ENCODE data around the gene NRP1. TPM values are rescaled to one million over a fixed set of nuclear protein-coding genes. Genes with fewer than 3 reads are reported as not detected.

The NRP1 gene
- total and polyA plus RNA-seq, 9 donors, result 80.1 to 140 (median 112) TPM

GRCh38 chr10:33180390-33180789, 154.1 kb downstream of the NRP1 start:
- no peak overlapping the region for H3K27ac ChIP-seq (ENCODE audit: low read length)
- DNase-seq, result no peak
- no peaks in the 10 kb centered on the region for H3K27me3 ChIP-seq (ENCODE audit: control insufficient read depth, insufficient read depth, low read length)
- no peaks in the 10 kb centered on the region for H3K4me1 ChIP-seq (ENCODE audit: control insufficient read depth, insufficient read depth, low read length)
- H3K9me3 ChIP-seq (replicated peaks; ENCODE audit: control insufficient read depth, low read depth, low read length), result no peaks in the 10 kb centered on the region
- no peak overlapping the region for H3K4me3 ChIP-seq (ENCODE audit: low read length)
- H3K36me3 ChIP-seq (ENCODE audit: control insufficient read depth, insufficient read depth, low read length), result peaks cover 30% of the 10 kb centered on the region
- WGBS (ENCODE audit: insufficient coverage), result 90% methylated on average over 2 of the region's 5 CpGs

- no peaks in the 10 kb centered on the region for H3K27me3 ChIP-seq (ENCODE audit: control insufficient read depth, insufficient read depth, low read length)
- no peaks in the 10 kb centered on the region for H3K4me1 ChIP-seq (ENCODE audit: control insufficient read depth, insufficient read depth, low read length)
- WGBS (ENCODE audit: insufficient coverage), result 58% methylated on average over 5 of the region's 8 CpGs
- no peaks in the 10 kb centered on the region for H3K9me3 ChIP-seq (replicated peaks; ENCODE audit: control insufficient read depth, low read depth, low read length)
- no peak overlapping the region for H3K27ac ChIP-seq (ENCODE audit: low read length)
- no peak overlapping the region for H3K4me3 ChIP-seq (ENCODE audit: low read length)
- peaks cover 27% of the 10 kb centered on the region for H3K36me3 ChIP-seq (ENCODE audit: control insufficient read depth, insufficient read depth, low read length)
- no peak for DNase-seq
Measured at GRCh38 chr10:33179067-33179466, 155.4 kb downstream of the NRP1 start.

GRCh38 chr10:33178026-33178755, 156.3 kb downstream of the NRP1 start:
- no peaks in the 10 kb centered on the region for H3K9me3 ChIP-seq (replicated peaks; ENCODE audit: control insufficient read depth, low read depth, low read length)
- no CpG with 5 or more reads among the region's 3 CpGs for WGBS (ENCODE audit: insufficient coverage)
- no peak overlapping the region for H3K27ac ChIP-seq (ENCODE audit: low read length)
- no peaks in the 10 kb centered on the region for H3K27me3 ChIP-seq (ENCODE audit: control insufficient read depth, insufficient read depth, low read length)
- DNase-seq, result no peak
- peaks cover 25% of the 10 kb centered on the region for H3K36me3 ChIP-seq (ENCODE audit: control insufficient read depth, insufficient read depth, low read length)
- H3K4me1 ChIP-seq (ENCODE audit: control insufficient read depth, insufficient read depth, low read length), result no peaks in the 10 kb centered on the region
- H3K4me3 ChIP-seq (ENCODE audit: low read length), result no peak overlapping the region

- Histone ChIP-seq H3K4me1 (ENCODE audit: control insufficient read depth, insufficient read depth, low read length) (no peaks in the 10 kb centered on the region), H3K9me3 (replicated peaks; ENCODE audit: control insufficient read depth, low read depth, low read length) (no peaks in the 10 kb centered on the region), H3K36me3 (ENCODE audit: control insufficient read depth, insufficient read depth, low read length) (peaks cover 15% of the 10 kb centered on the region), H3K27me3 (ENCODE audit: control insufficient read depth, insufficient read depth, low read length) (no peaks in the 10 kb centered on the region), H3K4me3 (ENCODE audit: low read length) (no peak overlapping the region), H3K27ac (ENCODE audit: low read length) (no peak overlapping the region)
- WGBS (ENCODE audit: insufficient coverage), result no CpG with 5 or more reads among the region's 2 CpGs
- DNase-seq, result peak; percentile 55
Measured at GRCh38 chr10:33176688-33177087, 157.8 kb downstream of the NRP1 start.

- WGBS (ENCODE audit: insufficient coverage), result 83% methylated on average over 2 of the region's 5 CpGs
- H3K27ac ChIP-seq (ENCODE audit: low read length), result no peak overlapping the region
Measured at GRCh38 chr10:33174674-33175434, 159.6 kb downstream of the NRP1 start.

GRCh38 chr10:33165911-33166310, 168.6 kb downstream of the NRP1 start:
- peaks cover 3% of the 10 kb centered on the region for H3K4me1 ChIP-seq (ENCODE audit: control insufficient read depth, insufficient read depth, low read length)
- H3K36me3 ChIP-seq (ENCODE audit: control insufficient read depth, insufficient read depth, low read length), result no peaks in the 10 kb centered on the region
- no peak for DNase-seq
- no peaks in the 10 kb centered on the region for H3K9me3 ChIP-seq (replicated peaks; ENCODE audit: control insufficient read depth, low read depth, low read length)
- WGBS (ENCODE audit: insufficient coverage), result no CpG with 5 or more reads among the region's 3 CpGs
- no peaks in the 10 kb centered on the region for H3K27me3 ChIP-seq (ENCODE audit: control insufficient read depth, insufficient read depth, low read length)
- H3K4me3 ChIP-seq (ENCODE audit: low read length), result no peak overlapping the region
- no peak overlapping the region for H3K27ac ChIP-seq (ENCODE audit: low read length)

More at GRCh38 chr10:33174674-33175434, 159.6 kb downstream of the NRP1 start:
- Histone ChIP-seq H3K9me3 (replicated peaks; ENCODE audit: control insufficient read depth, low read depth, low read length) (no peaks in the 10 kb centered on the region), H3K36me3 (ENCODE audit: control insufficient read depth, insufficient read depth, low read length) (peaks cover 5% of the 10 kb centered on the region), H3K4me1 (ENCODE audit: control insufficient read depth, insufficient read depth, low read length) (no peaks in the 10 kb centered on the region), H3K4me3 (ENCODE audit: low read length) (no peak overlapping the region), H3K27me3 (ENCODE audit: control insufficient read depth, insufficient read depth, low read length) (no peaks in the 10 kb centered on the region)
- no peak for DNase-seq

GRCh38 chr10:33164060-33164709, 170.3 kb downstream of the NRP1 start:
- H3K4me3 ChIP-seq (ENCODE audit: low read length), result no peak overlapping the region
- no peaks in the 10 kb centered on the region for H3K36me3 ChIP-seq (ENCODE audit: control insufficient read depth, insufficient read depth, low read length)
- no peaks in the 10 kb centered on the region for H3K9me3 ChIP-seq (replicated peaks; ENCODE audit: control insufficient read depth, low read depth, low read length)
- DNase-seq, result peak; percentile 80
- H3K27me3 ChIP-seq (ENCODE audit: control insufficient read depth, insufficient read depth, low read length), result no peaks in the 10 kb centered on the region
- no peak overlapping the region for H3K27ac ChIP-seq (ENCODE audit: low read length)
- WGBS (ENCODE audit: insufficient coverage), result 40% methylated on average over 7 of the region's 9 CpGs
- H3K4me1 ChIP-seq (ENCODE audit: control insufficient read depth, insufficient read depth, low read length), result peaks cover 3% of the 10 kb centered on the region

- Histone ChIP-seq H3K4me3 (ENCODE audit: low read length) (no peak overlapping the region), H3K27me3 (ENCODE audit: control insufficient read depth, insufficient read depth, low read length) (no peaks in the 10 kb centered on the region), H3K9me3 (replicated peaks; ENCODE audit: control insufficient read depth, low read depth, low read length) (no peaks in the 10 kb centered on the region), H3K36me3 (ENCODE audit: control insufficient read depth, insufficient read depth, low read length) (no peaks in the 10 kb centered on the region), H3K27ac (ENCODE audit: low read length) (no peak overlapping the region), H3K4me1 (ENCODE audit: control insufficient read depth, insufficient read depth, low read length) (peaks cover 3% of the 10 kb centered on the region)
- WGBS (ENCODE audit: insufficient coverage), result 17% methylated on average over 1 of the region's 3 CpGs
- DNase-seq, result no peak
Measured at GRCh38 chr10:33162248-33162575, 172.3 kb downstream of the NRP1 start.

GRCh38 chr10:33161550-33162247, 172.8 kb downstream of the NRP1 start:
- Histone ChIP-seq H3K27ac (ENCODE audit: low read length) (no peak overlapping the region), H3K4me3 (ENCODE audit: low read length) (no peak overlapping the region), H3K36me3 (ENCODE audit: control insufficient read depth, insufficient read depth, low read length) (no peaks in the 10 kb centered on the region), H3K9me3 (replicated peaks; ENCODE audit: control insufficient read depth, low read depth, low read length) (no peaks in the 10 kb centered on the region), H3K4me1 (ENCODE audit: control insufficient read depth, insufficient read depth, low read length) (peaks cover 3% of the 10 kb centered on the region), H3K27me3 (ENCODE audit: control insufficient read depth, insufficient read depth, low read length) (no peaks in the 10 kb centered on the region)
- WGBS (ENCODE audit: insufficient coverage), result 80% methylated on average over 1 of the region's 6 CpGs
- DNase-seq, result no peak

GRCh38 chr10:33160151-33160550, 174.3 kb downstream of the NRP1 start:
- H3K27ac ChIP-seq (ENCODE audit: low read length), result no peak overlapping the region
- no peaks in the 10 kb centered on the region for H3K9me3 ChIP-seq (replicated peaks; ENCODE audit: control insufficient read depth, low read depth, low read length)
- DNase-seq, result no peak
- peaks cover 3% of the 10 kb centered on the region for H3K4me1 ChIP-seq (ENCODE audit: control insufficient read depth, insufficient read depth, low read length)
- WGBS (ENCODE audit: insufficient coverage), result 88% methylated on average over 6 of the region's 8 CpGs
- H3K27me3 ChIP-seq (ENCODE audit: control insufficient read depth, insufficient read depth, low read length), result no peaks in the 10 kb centered on the region
- H3K36me3 ChIP-seq (ENCODE audit: control insufficient read depth, insufficient read depth, low read length), result no peaks in the 10 kb centered on the region
- H3K4me3 ChIP-seq (ENCODE audit: low read length), result no peak overlapping the region

Measured in muscle of leg (tissue), 11 donors.